Subcutaneous adipose tissue (tissue), 4 donors: Measurements from ENCODE around the gene RNASE8. TPM values are rescaled to one million over a fixed set of nuclear protein-coding genes. Genes with fewer than 3 reads are reported as not detected.

Experiments
- total RNA-seq, 4 donors: library from RNA; depleted of rRNA; stranded (reverse); fragments of >200 nt; gene quantifications; one replicate each; pipeline ENCODE4 v1.1.0, GENCODE V29; 2016
- TF ChIP-seq, protein P1 (sequence below): fragments of 450-650 bp; IDR thresholded peaks from one replicate; pipeline ENCODE4 v1.5.1; 2016; ENCODE audit warnings: low read depth, mild to moderate bottlenecking, control low read depth, antibody characterized with exemption, moderate library complexity

The RNASE8 gene
- total RNA-seq, 4 donors from 2014 or later: not detected

DNA sequence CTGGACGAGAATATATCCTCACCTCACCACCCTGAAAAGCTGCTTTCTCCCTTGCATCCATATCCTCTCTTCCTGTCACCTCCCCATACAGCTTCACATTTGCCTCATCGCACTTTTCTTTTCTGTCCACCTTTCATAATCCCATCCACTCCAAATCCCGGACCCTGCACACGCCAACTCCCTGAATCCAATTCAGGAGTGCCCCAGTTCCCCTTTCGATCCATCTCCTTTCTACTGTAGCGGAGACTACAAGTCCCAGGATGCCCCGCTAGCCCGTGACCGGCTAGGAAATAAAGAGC lies 45.7 kb downstream of the RNASE8 start:
- TF ChIP-seq, protein P1, sequence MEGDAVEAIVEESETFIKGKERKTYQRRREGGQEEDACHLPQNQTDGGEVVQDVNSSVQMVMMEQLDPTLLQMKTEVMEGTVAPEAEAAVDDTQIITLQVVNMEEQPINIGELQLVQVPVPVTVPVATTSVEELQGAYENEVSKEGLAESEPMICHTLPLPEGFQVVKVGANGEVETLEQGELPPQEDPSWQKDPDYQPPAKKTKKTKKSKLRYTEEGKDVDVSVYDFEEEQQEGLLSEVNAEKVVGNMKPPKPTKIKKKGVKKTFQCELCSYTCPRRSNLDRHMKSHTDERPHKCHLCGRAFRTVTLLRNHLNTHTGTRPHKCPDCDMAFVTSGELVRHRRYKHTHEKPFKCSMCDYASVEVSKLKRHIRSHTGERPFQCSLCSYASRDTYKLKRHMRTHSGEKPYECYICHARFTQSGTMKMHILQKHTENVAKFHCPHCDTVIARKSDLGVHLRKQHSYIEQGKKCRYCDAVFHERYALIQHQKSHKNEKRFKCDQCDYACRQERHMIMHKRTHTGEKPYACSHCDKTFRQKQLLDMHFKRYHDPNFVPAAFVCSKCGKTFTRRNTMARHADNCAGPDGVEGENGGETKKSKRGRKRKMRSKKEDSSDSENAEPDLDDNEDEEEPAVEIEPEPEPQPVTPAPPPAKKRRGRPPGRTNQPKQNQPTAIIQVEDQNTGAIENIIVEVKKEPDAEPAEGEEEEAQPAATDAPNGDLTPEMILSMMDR: no peak

DNA sequence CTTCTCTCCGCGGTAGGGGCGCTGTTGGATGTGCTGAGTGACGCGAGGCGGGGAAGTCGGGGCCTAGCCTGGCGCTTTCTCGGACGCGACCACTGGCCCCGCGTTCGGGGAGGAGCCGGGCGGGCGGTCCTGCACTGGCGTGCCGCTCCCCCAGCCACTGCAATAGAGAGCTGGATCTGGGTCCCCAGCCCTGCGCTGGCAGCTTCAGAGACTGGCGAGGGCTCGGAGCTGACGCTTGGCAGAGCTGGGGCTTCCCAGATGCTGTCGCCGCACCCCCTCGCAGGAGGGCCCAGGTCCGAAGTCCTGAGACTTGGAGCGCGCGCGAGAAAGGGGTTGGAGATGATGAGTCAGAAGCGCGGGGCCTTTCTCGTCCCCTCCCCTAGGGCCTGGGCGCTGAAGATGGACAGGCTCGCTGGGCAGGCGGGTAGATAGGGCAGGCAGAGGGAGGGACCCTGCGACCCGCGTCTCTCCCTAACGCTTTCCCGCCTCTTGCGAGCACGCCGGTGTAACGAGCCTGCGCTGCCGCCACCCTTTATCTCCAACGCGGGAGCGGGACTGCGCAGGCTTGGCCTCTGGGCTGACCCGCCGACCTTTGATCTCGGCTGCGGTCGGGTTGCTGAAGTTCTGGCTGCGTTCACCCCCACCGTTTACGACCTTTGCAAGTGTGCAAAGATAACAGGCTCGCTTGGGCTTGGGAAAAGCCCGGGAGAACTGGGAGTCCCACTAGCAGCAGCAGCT lies 46.3 kb downstream of the RNASE8 start:
- TF ChIP-seq, protein P1: no peak

DNA sequence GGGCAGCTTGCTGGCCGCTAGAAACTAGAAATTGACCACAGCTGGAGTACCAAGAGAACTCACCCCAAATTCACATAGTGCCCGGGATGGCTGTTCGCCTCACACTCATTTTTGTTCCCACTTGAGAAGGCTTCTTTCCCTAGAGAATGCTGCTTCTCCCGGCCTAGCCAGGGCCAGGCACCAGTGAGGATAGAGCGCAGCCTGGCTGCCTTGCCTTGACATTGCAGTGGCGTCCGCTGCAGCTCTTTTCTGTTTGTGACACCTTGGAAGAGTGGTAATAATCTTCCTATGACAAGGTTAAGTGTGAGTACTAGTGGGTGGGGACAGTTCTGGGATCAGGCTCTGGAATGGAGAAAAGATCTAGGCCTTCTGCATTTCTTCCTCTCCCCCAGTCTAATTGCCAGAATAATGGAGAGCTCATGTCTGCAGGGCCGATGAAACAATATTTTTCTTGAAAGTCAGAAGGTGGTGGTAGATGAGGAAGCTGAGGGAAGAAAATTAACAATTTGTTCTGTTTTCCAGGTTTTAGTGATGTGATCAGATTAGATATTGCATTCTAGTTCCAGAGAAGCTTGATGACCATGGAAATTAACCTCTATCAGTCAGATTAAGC lies 46.9 kb downstream of the RNASE8 start:
- TF ChIP-seq, protein P1: no peak

DNA sequence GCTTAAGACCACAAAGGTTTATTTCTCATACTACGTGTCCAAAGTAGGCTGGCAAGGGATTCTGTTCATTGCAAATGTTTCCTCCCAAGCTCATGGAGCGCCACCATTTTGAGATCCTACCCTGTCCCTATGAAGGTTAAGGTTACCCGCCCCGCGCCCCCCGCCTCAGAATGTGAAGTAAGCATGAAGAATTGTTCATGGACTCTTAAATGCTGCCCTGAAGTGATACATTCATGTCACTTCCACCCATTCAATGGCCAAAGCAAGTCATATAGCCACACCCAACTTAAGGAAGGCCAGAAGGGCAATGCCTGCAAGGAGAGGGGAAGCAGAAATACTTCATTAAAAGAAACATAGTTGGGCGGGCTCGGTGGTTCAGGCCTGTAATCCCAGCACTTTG lies 47.5 kb downstream of the RNASE8 start:
- TF ChIP-seq, protein P1: no peak

DNA sequence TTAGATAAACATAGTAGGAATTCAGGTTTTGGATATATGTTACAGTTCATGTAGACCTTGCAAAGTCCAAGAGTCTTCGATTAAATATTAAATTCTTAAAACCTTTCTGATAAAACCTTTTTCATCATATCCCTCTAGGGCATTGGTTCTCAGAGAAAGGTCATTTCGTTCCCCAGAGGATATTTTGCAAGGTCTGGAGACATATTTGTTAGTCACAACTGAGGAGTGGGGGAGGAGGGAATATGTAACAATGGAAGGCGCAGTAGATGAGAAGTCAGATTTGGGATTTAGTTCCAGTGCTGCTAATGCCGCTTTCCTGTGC lies 48.5 kb downstream of the RNASE8 start:
- TF ChIP-seq, protein P1: no peak

DNA sequence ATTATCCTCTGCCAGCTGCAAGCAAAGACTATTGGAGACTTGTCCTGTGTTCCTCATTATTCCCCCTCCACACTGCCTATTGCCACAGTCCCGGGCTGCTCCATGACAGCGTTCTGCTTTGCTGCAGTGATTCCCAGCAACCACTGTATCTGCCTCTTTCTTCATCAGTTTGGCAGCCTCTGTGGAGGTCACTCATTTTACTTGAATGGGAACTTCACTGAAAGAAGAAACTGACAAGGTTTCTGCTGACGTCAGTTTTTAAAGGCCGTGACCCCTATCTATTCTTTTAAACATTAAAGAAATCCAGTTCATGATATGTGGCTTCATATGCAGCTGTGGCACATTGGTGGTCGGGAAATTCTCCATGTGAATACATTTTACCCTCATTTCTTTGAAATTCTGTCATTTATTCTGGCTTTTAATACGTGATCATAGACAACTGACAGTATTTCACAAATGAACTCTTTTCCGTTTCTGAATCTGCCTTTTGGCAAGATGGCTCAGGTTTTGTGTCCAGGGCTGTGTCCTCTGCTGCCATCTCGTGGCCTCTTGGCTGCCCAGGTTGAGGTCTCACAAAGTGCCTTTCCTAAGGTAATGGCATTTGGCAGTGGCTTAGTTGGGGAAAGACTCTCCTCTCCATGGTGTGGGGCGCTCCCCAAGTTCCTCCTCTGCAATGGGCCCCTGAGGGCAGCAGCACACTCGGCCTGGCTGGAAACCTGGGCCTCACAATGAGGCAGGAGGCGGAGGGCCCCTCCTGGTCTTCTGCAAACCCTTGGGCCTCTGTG lies 49.1 kb downstream of the RNASE8 start:
- TF ChIP-seq, protein P1: no peak

DNA sequence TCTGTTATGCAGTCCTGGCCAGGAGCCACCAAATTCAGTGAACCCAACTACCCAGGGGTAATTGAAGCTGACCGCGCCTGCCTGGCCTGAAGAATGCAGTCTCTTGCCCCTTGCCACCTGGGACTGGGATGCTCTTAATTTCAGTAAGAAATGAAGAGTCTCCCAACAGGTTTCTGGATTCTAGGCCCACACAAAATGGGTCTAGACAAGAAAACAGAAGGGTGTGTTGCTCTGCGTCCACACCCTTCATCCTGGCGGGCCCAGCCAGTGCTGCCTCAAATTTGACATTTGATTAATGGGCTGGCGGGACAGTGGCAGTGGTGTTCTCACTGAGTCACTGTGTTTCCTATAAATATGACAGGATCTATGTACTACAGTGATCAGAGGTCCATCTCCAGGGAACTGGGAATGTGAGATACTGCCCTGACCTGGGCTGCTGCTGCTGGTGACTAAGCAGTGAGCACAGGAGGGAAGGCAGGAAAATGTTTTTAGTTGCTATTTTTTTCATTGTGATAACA lies 49.7 kb downstream of the RNASE8 start:
- TF ChIP-seq, protein P1: no peak
